Uterus (tissue), 4 donors: ENCODE results near the gene GTF3C2. TPM values are rescaled to one million over a fixed set of nuclear protein-coding genes. Genes with fewer than 3 reads are reported as not detected.

Experiments used
- DNase-seq, 2 donors: peaks; one replicate each; pipeline ENCODE4 v3.0.0-alpha.2; 2019 to 2020
- H3K27ac ChIP-seq, 2 donors: fragments of 200-600 bp; sonication (generic); 1 replicate in 1 of 2; 2 replicates in 1 of 2; pipeline ENCODE4 v1.5.1; 2016 to 2018
- H3K27me3 ChIP-seq, 2 donors: fragments of 200-600 bp; sonication (generic); one replicate each; pipeline ENCODE4 v1.5.1; 2018 to 2019; ENCODE audit warnings: control low read depth in 1 of 2
- H3K36me3 ChIP-seq, 2 donors: fragments of 200-600 bp; sonication (generic); one replicate each; pipeline ENCODE4 v1.5.1; 2019; ENCODE audit warnings: control low read depth in 1 of 2
- H3K4me1 ChIP-seq, 2 donors: fragments of 200-600 bp; sonication (generic); one replicate each; pipeline ENCODE4 v1.5.1; 2018 to 2019; ENCODE audit warnings: control low read depth in 1 of 2
- H3K4me3 ChIP-seq, 2 donors: fragments of 200-600 bp; sonication (generic); 1 replicate in 1 of 2; 2 replicates in 1 of 2; pipeline ENCODE4 v1.5.1; 2018 to 2019; ENCODE audit warnings: mild to moderate bottlenecking in 1 of 2
- H3K9me3 ChIP-seq, 2 donors: fragments of 200-600 bp; sonication (generic); one replicate each; pipeline ENCODE4 v1.5.1; 2019; ENCODE audit warnings: control low read depth in 1 of 2
- POLR2A ChIP-seq, 2 donors: fragments of 450-650 bp; IDR thresholded peaks; one replicate each; pipeline ENCODE4 v1.6.1; 2016; ENCODE audit warnings: antibody characterized with exemption in 2 of 2, mild to moderate bottlenecking in 1 of 2, moderate library complexity in 1 of 2
- intact Hi-C: fragments of 100-400 bp; cut with DNase I; formaldehyde crosslinking; loops from one replicate; pipeline ENCODE4 v1.15.1; 2023; ENCODE audit warnings: low total_unique reads
- total RNA-seq, 4 donors: library from RNA; depleted of rRNA in 3 of 4; stranded (reverse); fragments of >200 nt in 3 of 4; gene quantifications; one replicate each; pipeline versions ENCODE4 v1.1.0 to v1.2.4, GENCODE V29; 2014 to 2023
- TF ChIP-seq, protein P1 (sequence below), 4 experiments: fragments of 200-600 bp in 2 of 4; fragments of 450-650 bp in 2 of 4; sonication (generic) in 2 of 4; IDR thresholded peaks; one replicate each; pipeline ENCODE4 v1.5.1; 2016 to 2019; ENCODE audit warnings: antibody characterized with exemption in 4 of 4, mild to moderate bottlenecking in 2 of 4, moderate library complexity in 1 of 4
- donor health status: DM: yes; HTN: yes; CAD: no.

GTF3C2 gene
- total RNA-seq, 4 donors from 2014 or later: 21.3 to 70.6 (median 31.2) TPM

DNA sequence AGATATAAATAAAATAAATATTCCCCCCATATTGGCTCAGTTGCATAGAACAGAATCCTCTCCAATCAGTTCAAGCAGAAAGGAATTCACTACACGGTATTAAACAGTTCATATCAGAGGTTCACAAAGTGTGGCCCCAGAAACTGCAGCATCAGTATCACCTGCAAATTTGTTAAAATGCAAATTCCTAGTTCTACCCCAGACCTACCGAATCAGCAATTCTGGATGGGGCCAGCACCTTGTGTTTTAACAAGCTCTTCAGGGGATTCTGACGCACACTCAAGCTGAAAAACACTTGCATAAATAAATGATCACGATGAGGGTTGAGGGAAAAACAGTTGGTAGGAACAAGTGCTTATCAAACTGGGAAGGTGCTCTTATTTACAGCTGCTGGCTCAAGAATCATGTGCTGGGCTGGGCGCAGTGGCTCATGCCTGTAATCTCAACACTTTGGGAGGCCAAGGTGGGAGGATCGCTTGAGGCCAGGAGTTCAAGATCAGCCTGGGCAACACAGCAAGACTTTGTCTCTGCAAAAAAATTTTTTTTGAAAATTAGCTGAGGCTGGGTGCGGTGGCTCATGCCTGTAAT lies 6.4 kb downstream of the GTF3C2 start:
- intact Hi-C loops: no loop called here
- Histone ChIP-seq H3K27me3 (no peaks in the 10 kb centered on the region), H3K4me3 (no peak overlapping the region), H3K27ac (no peak overlapping the region), H3K36me3 (no peaks in the 10 kb centered on the region), H3K9me3 (no peaks in the 10 kb centered on the region), H3K4me1 (peaks cover 0 to 2% of the 10 kb centered on the region in 2 donors)
- no peak for DNase-seq
- no peak for TF ChIP-seq POLR2A (IDR thresholded peaks at IDR 0.05)
- TF ChIP-seq, protein P1, sequence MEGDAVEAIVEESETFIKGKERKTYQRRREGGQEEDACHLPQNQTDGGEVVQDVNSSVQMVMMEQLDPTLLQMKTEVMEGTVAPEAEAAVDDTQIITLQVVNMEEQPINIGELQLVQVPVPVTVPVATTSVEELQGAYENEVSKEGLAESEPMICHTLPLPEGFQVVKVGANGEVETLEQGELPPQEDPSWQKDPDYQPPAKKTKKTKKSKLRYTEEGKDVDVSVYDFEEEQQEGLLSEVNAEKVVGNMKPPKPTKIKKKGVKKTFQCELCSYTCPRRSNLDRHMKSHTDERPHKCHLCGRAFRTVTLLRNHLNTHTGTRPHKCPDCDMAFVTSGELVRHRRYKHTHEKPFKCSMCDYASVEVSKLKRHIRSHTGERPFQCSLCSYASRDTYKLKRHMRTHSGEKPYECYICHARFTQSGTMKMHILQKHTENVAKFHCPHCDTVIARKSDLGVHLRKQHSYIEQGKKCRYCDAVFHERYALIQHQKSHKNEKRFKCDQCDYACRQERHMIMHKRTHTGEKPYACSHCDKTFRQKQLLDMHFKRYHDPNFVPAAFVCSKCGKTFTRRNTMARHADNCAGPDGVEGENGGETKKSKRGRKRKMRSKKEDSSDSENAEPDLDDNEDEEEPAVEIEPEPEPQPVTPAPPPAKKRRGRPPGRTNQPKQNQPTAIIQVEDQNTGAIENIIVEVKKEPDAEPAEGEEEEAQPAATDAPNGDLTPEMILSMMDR (IDR thresholded peaks at IDR 0.05): no peak

DNA sequence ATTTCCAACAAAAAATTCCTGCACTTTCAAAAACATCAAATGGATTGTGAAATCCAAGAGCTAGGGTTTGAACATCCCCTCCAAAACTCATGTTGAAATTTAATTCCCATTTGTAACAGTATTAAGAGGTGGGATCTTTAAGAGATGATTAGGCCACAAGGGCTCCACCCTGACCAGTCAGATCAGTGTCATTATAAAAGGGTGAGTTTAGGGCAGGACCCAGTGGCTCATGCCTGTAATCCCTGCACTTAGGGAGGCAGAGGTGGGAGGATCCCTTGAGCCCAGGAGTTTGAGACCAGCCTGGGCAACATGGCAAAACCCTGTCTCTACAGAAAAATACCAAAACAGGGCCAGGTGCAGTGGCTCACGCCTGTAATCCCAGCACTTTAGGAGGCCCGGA lies 8.9 kb downstream of the GTF3C2 start:
- Histone ChIP-seq H3K4me1 (no peaks in the 10 kb centered on the region), H3K4me3 (no peak overlapping the region), H3K36me3 (no peaks in the 10 kb centered on the region), H3K9me3 (no peaks in the 10 kb centered on the region), H3K27me3 (no peaks in the 10 kb centered on the region), H3K27ac (no peak overlapping the region)
- TF ChIP-seq, protein P1 (IDR thresholded peaks at IDR 0.05): no peak
- TF ChIP-seq POLR2A (IDR thresholded peaks at IDR 0.05): no peak
- intact Hi-C loops: no loop called here
- DNase-seq: no peak

DNA sequence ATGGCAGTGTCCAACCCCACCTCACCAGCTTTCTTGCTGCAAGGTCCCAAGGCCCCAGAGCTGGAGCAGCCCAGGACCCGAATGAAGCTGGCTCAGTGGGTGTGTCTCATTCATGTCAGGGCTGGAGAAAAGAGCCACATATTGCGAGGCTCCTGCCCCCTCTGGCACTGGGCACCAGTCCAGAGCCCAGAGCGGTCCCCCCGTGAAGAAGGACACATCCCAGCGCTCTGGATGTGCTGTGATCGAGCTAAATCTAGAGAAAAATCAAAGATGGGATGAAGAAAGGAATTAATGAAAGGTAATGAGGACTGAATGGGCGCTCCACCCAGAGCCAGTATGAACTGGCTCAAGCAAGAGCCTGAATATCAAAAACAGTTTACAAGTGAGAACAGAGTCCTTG lies 20.4 kb downstream of the GTF3C2 start:
- H3K27me3 ChIP-seq: no peaks in the 10 kb centered on the region
- no peak overlapping the region for H3K27ac ChIP-seq
- H3K4me1 ChIP-seq: no peaks in the 10 kb centered on the region
- no peaks in the 10 kb centered on the region for H3K9me3 ChIP-seq
- no peak overlapping the region for H3K4me3 ChIP-seq
- DNase-seq: no peak
- TF ChIP-seq, protein P1 (IDR thresholded peaks at IDR 0.05): no peak
- TF ChIP-seq POLR2A (IDR thresholded peaks at IDR 0.05): no peak
- intact Hi-C loops: no loop called here
- no peaks in the 10 kb centered on the region for H3K36me3 ChIP-seq

DNA sequence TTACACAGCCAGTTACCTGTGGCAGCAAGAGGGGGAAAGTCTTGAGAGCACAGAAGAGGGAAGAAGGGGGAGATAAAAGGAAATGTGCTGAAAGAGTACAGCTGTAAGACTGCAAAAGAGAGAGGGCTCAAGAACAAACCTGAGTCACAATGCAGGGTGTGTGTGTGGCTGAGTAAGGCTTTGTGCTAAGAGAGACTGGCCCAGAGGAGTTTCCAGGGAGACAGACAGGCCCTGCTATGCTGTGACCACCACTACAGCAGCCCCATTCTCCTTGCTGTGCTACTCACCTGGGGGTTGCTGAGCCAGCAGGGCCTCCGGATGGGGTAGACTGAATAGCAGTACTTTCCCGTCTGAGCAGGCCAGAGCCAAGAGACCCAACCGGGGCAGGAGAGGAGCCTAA lies 21.3 kb downstream of the GTF3C2 start:
- H3K4me3 ChIP-seq: no peak overlapping the region
- H3K27me3 ChIP-seq: no peaks in the 10 kb centered on the region
- no peaks in the 10 kb centered on the region for H3K36me3 ChIP-seq
- H3K4me1 ChIP-seq: no peaks in the 10 kb centered on the region
- no peaks in the 10 kb centered on the region for H3K9me3 ChIP-seq
- no peak overlapping the region for H3K27ac ChIP-seq
- no peak for TF ChIP-seq POLR2A (IDR thresholded peaks at IDR 0.05)
- TF ChIP-seq, protein P1 (IDR thresholded peaks at IDR 0.05): no peak
- DNase-seq: no peak
- intact Hi-C loops: no loop called here

DNA sequence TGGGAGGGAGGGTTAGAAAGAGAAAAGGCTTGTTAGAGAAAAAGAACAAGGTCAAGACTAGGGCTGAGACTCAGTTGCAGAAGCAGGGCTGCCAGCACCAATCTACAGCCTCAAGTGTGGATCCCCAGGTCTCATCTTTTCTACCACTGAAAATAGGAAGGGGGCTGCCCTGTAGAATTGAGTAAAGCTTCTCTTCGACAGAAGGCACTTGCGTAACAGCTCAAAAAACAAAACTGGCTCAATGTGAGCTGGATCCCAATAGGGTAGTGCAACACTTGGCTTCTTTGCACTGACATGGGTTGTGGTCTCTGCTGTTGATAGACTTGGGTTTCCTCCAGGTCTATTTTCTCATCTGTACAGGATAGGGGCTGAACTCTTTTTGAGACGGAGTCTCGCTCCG lies 31.8 kb downstream of the GTF3C2 start:
- Histone ChIP-seq H3K4me1 (peaks cover 0 to 7% of the 10 kb centered on the region in 2 donors), H3K9me3 (no peaks in the 10 kb centered on the region), H3K4me3 (no peak overlapping the region), H3K27ac (no peak overlapping the region), H3K27me3 (no peaks in the 10 kb centered on the region), H3K36me3 (no peaks in the 10 kb centered on the region)
- intact Hi-C loops: no loop called here
- TF ChIP-seq, protein P1 (IDR thresholded peaks at IDR 0.05): no peak
- TF ChIP-seq POLR2A (IDR thresholded peaks at IDR 0.05): no peak
- DNase-seq: no peak
